HEK293T (cell line): ENCODE measurements around the gene CLN6.

Source experiments
- CTCF ChIA-PET: fragments of 350-600 bp; formaldehyde crosslinking; extraction: SDS; loops from one replicate; lab custom pipeline; 2021; ENCODE audit warnings: antibody characterized with exemption, inconsistent platforms; lab: Yijun Ruan, JAX
- POLR2A ChIA-PET: fragments of 350-600 bp; formaldehyde crosslinking; extraction: SDS; loops from one replicate; lab custom pipeline; 2020; ENCODE audit warnings: antibody characterized with exemption, inconsistent platforms; lab: Yijun Ruan, JAX
- DNase-seq: peaks from one replicate; pipeline ENCODE4 v3.0.0; 2012; ENCODE audit warnings: mixed read lengths; ENCODE audit errors: extremely low spot score
- ARNT ChIP-seq: fragments of 450-650 bp; IDR thresholded peaks from 2 replicates; pipeline ENCODE4 v1.6.1; 2017; ENCODE audit warnings: mild to moderate bottlenecking
- BHLHE40 ChIP-seq: fragments of 450-650 bp; IDR thresholded peaks from 2 replicates; pipeline ENCODE4 v1.6.1; 2016; ENCODE audit warnings: mild to moderate bottlenecking, moderate library complexity, borderline replicate concordance
- CTBP1 ChIP-seq: fragments of 450-650 bp; IDR thresholded peaks from 2 replicates; pipeline ENCODE4 v1.6.1; 2016; ENCODE audit warnings: borderline replicate concordance
- ELF4 ChIP-seq: fragments of 450-650 bp; IDR thresholded peaks from 2 replicates; pipeline ENCODE4 v1.6.1; 2017; ENCODE audit warnings: antibody characterized with exemption
- FOXA1 ChIP-seq: fragments of 450-650 bp; IDR thresholded peaks from 2 replicates; pipeline ENCODE4 v1.6.1; 2016; ENCODE audit warnings: mild to moderate bottlenecking
- FOXK2 ChIP-seq: fragments of 450-650 bp; IDR thresholded peaks from 2 replicates; pipeline ENCODE4 v1.6.1; 2016; ENCODE audit warnings: mild to moderate bottlenecking
- FOXM1 ChIP-seq: fragments of 450-650 bp; IDR thresholded peaks from 2 replicates; pipeline ENCODE4 v1.6.1; 2017; ENCODE audit warnings: mild to moderate bottlenecking, borderline replicate concordance
- HDGF ChIP-seq: fragments of 450-650 bp; IDR thresholded peaks from 2 replicates; pipeline ENCODE4 v1.6.1; 2017; ENCODE audit warnings: antibody characterized with exemption, borderline replicate concordance
- L3MBTL2 ChIP-seq: fragments of 450-650 bp; conservative IDR thresholded peaks from 2 replicates; pipeline ENCODE4 v1.6.1; 2016; ENCODE audit warnings: mild to moderate bottlenecking
- LEF1 ChIP-seq: fragments of 450-650 bp; IDR thresholded peaks from 2 replicates; pipeline ENCODE4 v1.6.1; 2017; ENCODE audit warnings: mild to moderate bottlenecking, borderline replicate concordance
- NFRKB ChIP-seq: fragments of 450-650 bp; IDR thresholded peaks from 2 replicates; pipeline ENCODE4 v1.6.1; 2016; ENCODE audit warnings: mild to moderate bottlenecking, moderate library complexity
- PKNOX1 ChIP-seq: fragments of 450-650 bp; IDR thresholded peaks from 2 replicates; pipeline ENCODE4 v1.6.1; 2016
- SP1 ChIP-seq: fragments of 450-650 bp; IDR thresholded peaks from 2 replicates; pipeline ENCODE4 v1.6.1; 2017
- SUZ12 ChIP-seq: fragments of 450-650 bp; IDR thresholded peaks from 2 replicates; pipeline ENCODE4 v1.6.1; 2016; ENCODE audit warnings: mild to moderate bottlenecking
- TARDBP ChIP-seq: fragments of 450-650 bp; IDR thresholded peaks from 2 replicates; pipeline ENCODE4 v1.6.1; 2016
- ZNF384 ChIP-seq: fragments of 450-650 bp; IDR thresholded peaks from 2 replicates; pipeline ENCODE4 v1.6.1; 2016

Gene CLN6

GRCh38 chr15:68265081-68265480, 35.6 kb upstream of the CLN6 start:
- no peak for DNase-seq
- ChIA-PET POLR2A (interaction anchor here (2.3 kb wide), 1 partner anchor 12 kb away, joined by 11 read pairs; the partner anchor contains the start of gene FEM1B), CTCF (interaction anchor here (1.1 to 2.0 kb wide), 2 partner anchors 12 to 13 kb away, joined by 4 to 7 read pairs; partner anchors contain the start of gene FEM1B)
- TF ChIP-seq SUZ12 = no peak
- no peak for TF ChIP-seq FOXM1
- no peak for TF ChIP-seq NFRKB
- no peak for TF ChIP-seq BHLHE40
- TF ChIP-seq CTBP1 = no peak
- TF ChIP-seq ELF4 = no peak
- TF ChIP-seq SP1 = no peak
- TF ChIP-seq FOXA1 = no peak
- TF ChIP-seq ZNF384 = no peak
- no peak for TF ChIP-seq L3MBTL2
- TF ChIP-seq LEF1 = no peak
- TF ChIP-seq FOXK2 = no peak
- no peak for TF ChIP-seq ARNT

GRCh38 chr15:68264282-68264681, 34.8 kb upstream of the CLN6 start:
- POLR2A ChIA-PET = interaction anchor here (2.3 kb wide), 1 partner anchor 13 kb away, joined by 11 read pairs; the partner anchor contains the start of gene FEM1B
- TF ChIP-seq FOXM1 (no peak), L3MBTL2 (no peak), ZNF384 (no peak), PKNOX1 (no peak), NFRKB (no peak), CTBP1 (no peak), SUZ12 (no peak), HDGF (no peak), FOXA1 (no peak), LEF1 (no peak)
- CTCF ChIA-PET = interaction anchor here (0.6 to 2.0 kb wide), 3 partner anchors 11 to 13 kb away, joined by 3 to 7 read pairs (median 6); no protein-coding TSS in a partner anchor
- DNase-seq = no peak

- no peak for DNase-seq
- no peak for TF ChIP-seq PKNOX1
- TF ChIP-seq ARNT = no peak
- no peak for TF ChIP-seq SUZ12
- no peak for TF ChIP-seq LEF1
- no peak for TF ChIP-seq SP1
- no peak for TF ChIP-seq CTBP1
- no peak for TF ChIP-seq L3MBTL2
- no peak for TF ChIP-seq BHLHE40
- TF ChIP-seq TARDBP = no peak
- no peak for TF ChIP-seq FOXM1
- TF ChIP-seq FOXK2 = no peak
- TF ChIP-seq HDGF = no peak
- TF ChIP-seq NFRKB = no peak
- TF ChIP-seq ELF4 = no peak
- TF ChIP-seq FOXA1 = no peak
- TF ChIP-seq ZNF384 = no peak
- CTCF ChIA-PET = interaction anchor here (1.0 to 2.0 kb wide), 4 partner anchors 10 to 44 kb away, joined by 3 to 7 read pairs (median 4); no protein-coding TSS in a partner anchor
- POLR2A ChIA-PET = interaction anchor here (1.3 to 2.4 kb wide), 2 partner anchors 8 to 15 kb away, joined by 3 to 9 read pairs; partner anchors contain the start of gene FEM1B
These were observed 33.2 kb upstream of the CLN6 start for GRCh38 chr15:68262514-68263356.

GRCh38 chr15:68261980-68262379, 32.5 kb upstream of the CLN6 start:
- POLR2A ChIA-PET = interaction anchor here (1.3 to 2.4 kb wide), 2 partner anchors 9 to 15 kb away, joined by 3 to 9 read pairs; partner anchors contain the start of gene FEM1B

GRCh38 chr15:68261241-68261640, 31.7 kb upstream of the CLN6 start:
- CTCF ChIA-PET = interaction anchor here (1.0 to 1.1 kb wide), 2 partner anchors 16 to 45 kb away, joined by 3 to 4 read pairs; no protein-coding TSS in a partner anchor
- no peak for DNase-seq
- POLR2A ChIA-PET = interaction anchor here (2.4 kb wide), 1 partner anchor 16 kb away, joined by 9 read pairs; the partner anchor contains the start of gene FEM1B
- TF ChIP-seq ARNT (no peak), HDGF (no peak), PKNOX1 (no peak), L3MBTL2 (no peak), TARDBP (no peak), SUZ12 (no peak), FOXM1 (no peak), LEF1 (no peak)

More at GRCh38 chr15:68261980-68262379, 32.5 kb upstream of the CLN6 start:
- no peak for TF ChIP-seq CTBP1
- no peak for TF ChIP-seq LEF1
- no peak for TF ChIP-seq FOXK2
- TF ChIP-seq ARNT = no peak
- TF ChIP-seq SUZ12 = no peak
- no peak for TF ChIP-seq TARDBP
- TF ChIP-seq ELF4 = no peak
- no peak for TF ChIP-seq ZNF384
- no peak for TF ChIP-seq HDGF
- TF ChIP-seq FOXM1 = no peak
- no peak for TF ChIP-seq SP1
- no peak for TF ChIP-seq BHLHE40
- no peak for TF ChIP-seq L3MBTL2
- CTCF ChIA-PET = interaction anchor here (1.0 to 1.3 kb wide), 3 partner anchors 9 to 44 kb away, joined by 3 to 4 read pairs (median 4); no protein-coding TSS in a partner anchor
- no peak for DNase-seq
